Left cardiac atrium (tissue), 4 donors: ENCODE measurements around the gene MSI2. TPM values are rescaled to one million over a fixed set of nuclear protein-coding genes. Genes with fewer than 3 reads are reported as not detected.
A peak's percentile ranks its signal among the peaks of the same experiment; 100 is the strongest.

ENCODE experiments used
- ATAC-seq, 2 donors: fragments of 200-7000 bp; cut with Tn5 transposase; one replicate each; pipeline ENCODE4 v1.9.1; 2020; ENCODE audit warnings: mild to moderate bottlenecking in 2 of 2, moderate library complexity in 2 of 2
- DNase-seq: peaks from one replicate; pipeline ENCODE4 v3.0.0-alpha.2; 2020
- intact Hi-C, 2 donors: fragments of 100-400 bp; cut with DNase I; formaldehyde crosslinking; loops; one replicate each; pipeline versions ENCODE4 v1.14.1 to v1.15.1; 2022 to 2023
- total RNA-seq, 2 donors: library from RNA; stranded (reverse); fragmentation: NEBNext Ultra II Directional; extraction: Animal tissue kit (Norgen Biotek cat#: 25700); gene quantifications; one replicate each; pipeline ENCODE4 v1.2.1, GENCODE V29; 2021
- donor health status: DM: no; HTN: yes; CAD: no.
- donor health status: DM: no; HTN: yes; CAD: no; lungs with severe emphysema.
- donor health status: DM: yes; HTN: yes; CAD: no.
- donor health status: Dilated cardiomyopathy.

Gene MSI2
- total RNA-seq, 2 donors from 2014 or later: 84.1 to 95.5 TPM

- intact Hi-C loops: no loop called here
- ATAC-seq (no peak), DNase-seq (no peak)
These were observed 215.6 kb downstream of the MSI2 start for GRCh38 chr17:57471868-57472368.

- no peak for DNase-seq
- intact Hi-C loops: no loop called here
- ATAC-seq: no peak
These were observed 219.5 kb downstream of the MSI2 start for GRCh38 chr17:57475796-57476195.

- ATAC-seq (no peak), DNase-seq (peak; percentile 35)
- intact Hi-C loops: no loop called here
These were observed 221.4 kb downstream of the MSI2 start for GRCh38 chr17:57477522-57478362.

- DNase-seq (peak; percentile 77), ATAC-seq (peak; percentile 42 to 54)
- intact Hi-C loops: no loop called here
These were observed 222.3 kb downstream of the MSI2 start for GRCh38 chr17:57478478-57479250.

- ATAC-seq: peak; percentile 28 to 29
- intact Hi-C loops: no loop called here
- DNase-seq: no peak
These were observed 224.3 kb downstream of the MSI2 start for GRCh38 chr17:57480438-57481196.

- DNase-seq: no peak
- ATAC-seq: peak; percentile 32 to 88
- intact Hi-C loops: no loop called here
These were observed 225.6 kb downstream of the MSI2 start for GRCh38 chr17:57481910-57482391.

- intact Hi-C loops: no loop called here
- no peak for ATAC-seq
- no peak for DNase-seq
These were observed 226.3 kb downstream of the MSI2 start for GRCh38 chr17:57482657-57483056.

GRCh38 chr17:57484081-57484666 is 227.9 kb downstream of the MSI2 start:
- intact Hi-C loops: no loop called here
- ATAC-seq (no peak), DNase-seq (no peak)

GRCh38 chr17:57484826-57485565 is 228.7 kb downstream of the MSI2 start:
- intact Hi-C loops: no loop called here
- DNase-seq (no peak), ATAC-seq (no peak)

GRCh38 chr17:57485566-57485865 is 229.2 kb downstream of the MSI2 start:
- intact Hi-C loops: no loop called here
- no peak for DNase-seq
- ATAC-seq: no peak

GRCh38 chr17:57485916-57486881 is 229.9 kb downstream of the MSI2 start:
- intact Hi-C loops: no loop called here
- ATAC-seq: no peak

GRCh38 chr17:57486882-57487301 is 230.6 kb downstream of the MSI2 start:
- peak; percentile 6 to 16 for ATAC-seq
- no peak for DNase-seq
- intact Hi-C loops: no loop called here

More at GRCh38 chr17:57485916-57486881, 229.9 kb downstream of the MSI2 start:
- no peak for DNase-seq

GRCh38 chr17:57487573-57487972 is 231.2 kb downstream of the MSI2 start:
- intact Hi-C loops: no loop called here
- peak; percentile 24 to 51 for ATAC-seq
- DNase-seq: no peak

- intact Hi-C loops: no loop called here
- DNase-seq (peak; percentile 65), ATAC-seq (peak; percentile 86 to 89)
These were observed 232.5 kb downstream of the MSI2 start for GRCh38 chr17:57488856-57489255.

- peak; percentile 22 to 51 for ATAC-seq
- intact Hi-C loops: no loop called here
- DNase-seq: no peak
These were observed 233.0 kb downstream of the MSI2 start for GRCh38 chr17:57489321-57489720.

GRCh38 chr17:57490111-57490845 is 234.0 kb downstream of the MSI2 start:
- DNase-seq (no peak), ATAC-seq (no peak)
- intact Hi-C loops: no loop called here

GRCh38 chr17:57490890-57491289 is 234.6 kb downstream of the MSI2 start:
- no peak for DNase-seq
- intact Hi-C loops: no loop called here
- no peak for ATAC-seq
